ENCODE data around the gene TOR1A. TPM values are rescaled to one million over a fixed set of nuclear protein-coding genes. Genes with fewer than 3 reads are reported as not detected.

TOR1A gene
- total RNA-seq, 1 donor from 2014 or later = 12.0 TPM

DNA sequence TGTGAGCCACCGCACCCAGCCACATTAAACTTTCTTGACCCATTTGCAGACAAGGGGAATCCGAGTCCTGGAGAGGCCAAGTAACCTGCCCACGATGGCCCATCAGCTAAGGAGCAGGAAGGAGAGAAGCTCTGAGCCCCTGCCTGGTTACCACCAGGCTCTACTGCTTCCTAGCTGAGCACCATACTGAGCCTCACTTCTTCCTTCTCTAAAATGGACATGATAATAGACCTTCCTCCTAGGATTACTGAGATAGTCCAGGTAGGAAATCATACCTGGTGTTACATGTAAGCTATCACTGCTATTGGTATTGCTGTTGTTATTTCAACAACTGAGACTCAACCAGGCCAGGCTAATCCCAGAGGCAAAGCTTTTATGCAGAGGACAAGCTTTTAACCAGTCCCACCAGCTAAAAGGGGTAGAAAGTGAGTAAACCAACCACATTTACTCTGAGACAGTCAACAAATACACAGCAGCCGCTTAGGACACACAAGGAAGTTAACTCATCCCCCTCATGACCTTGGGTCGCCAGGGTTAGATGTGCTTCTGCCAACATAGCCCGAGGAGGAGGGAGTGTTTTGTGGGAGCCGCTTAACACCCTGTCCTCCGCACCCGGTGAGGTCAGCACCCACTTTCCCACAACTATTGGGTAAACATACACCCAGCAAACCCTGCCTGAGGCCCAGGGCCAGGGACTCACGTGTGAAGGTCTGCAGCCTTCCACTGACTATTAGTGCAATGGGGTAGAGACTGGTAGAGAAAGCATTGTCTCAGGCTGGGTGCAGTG lies 50.5 kb downstream of the TOR1A start:
- peak; percentile 54 for DNase-seq
- intact Hi-C loops (cut with DNase I) = no loop called here
- ATAC-seq (ENCODE audit: poor library complexity) = no peak

DNA sequence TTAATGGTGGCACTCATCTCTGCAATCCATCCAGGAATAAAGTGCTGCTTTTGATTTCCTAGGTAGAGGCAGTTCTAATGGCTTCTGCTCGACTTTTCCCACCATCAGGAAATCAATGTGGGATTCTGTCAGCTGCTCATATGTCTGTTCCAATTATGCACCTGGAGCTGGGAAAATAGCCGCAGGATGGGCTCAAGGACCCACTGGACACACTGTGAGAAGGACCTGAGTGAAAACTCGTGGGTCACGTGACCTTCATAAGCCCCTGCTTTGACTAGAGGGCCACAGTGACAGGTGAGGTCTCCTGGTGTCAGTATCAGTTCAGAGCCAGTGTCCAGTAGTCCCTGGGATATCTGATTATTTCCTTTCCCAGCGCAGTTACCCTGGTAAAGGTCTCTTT lies 53.2 kb downstream of the TOR1A start:
- ATAC-seq (ENCODE audit: poor library complexity) = no peak
- DNase-seq = no peak
- intact Hi-C loops (cut with DNase I) = no loop called here

- ATAC-seq (ENCODE audit: poor library complexity) = no peak
Observed at GRCh38 chr9:129769669-129770068, 54.3 kb downstream of the TOR1A start.

DNA sequence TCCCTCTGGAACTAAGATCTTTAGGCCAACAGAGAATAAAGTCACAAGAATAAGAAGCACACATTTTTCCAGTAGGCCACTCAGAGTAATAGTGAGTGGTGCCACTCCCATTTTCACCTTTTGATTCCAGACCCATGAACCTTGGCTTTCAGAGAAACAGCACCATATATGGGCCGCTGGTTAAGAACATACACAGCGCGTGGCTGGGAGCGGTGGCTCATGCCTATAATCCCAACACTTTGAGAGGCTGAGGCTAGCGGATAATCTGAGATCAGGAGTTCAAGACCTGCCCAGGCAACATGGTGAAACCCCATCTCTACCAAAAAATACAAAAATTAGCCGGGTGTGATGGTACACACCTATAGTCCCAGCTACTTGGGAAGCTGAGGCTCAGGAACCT lies 55.5 kb downstream of the TOR1A start:
- intact Hi-C loops (cut with DNase I) = no loop called here
- DNase-seq = no peak
- ATAC-seq (ENCODE audit: poor library complexity) = no peak

More at GRCh38 chr9:129769669-129770068, 54.3 kb downstream of the TOR1A start:
- DNase-seq = no peak
- intact Hi-C loops (cut with DNase I) = no loop called here

- intact Hi-C loops (cut with DNase I) = no loop called here
- ATAC-seq (ENCODE audit: poor library complexity) (no peak), DNase-seq (no peak)
Observed at GRCh38 chr9:129765764-129766317, 58.1 kb downstream of the TOR1A start.

GRCh38 chr9:129762985-129763926 lies 60.7 kb downstream of the TOR1A start:
- intact Hi-C loops (cut with DNase I) = no loop called here
- ATAC-seq (ENCODE audit: poor library complexity) (peak; percentile 68), DNase-seq (no peak)

Small RNAs within 50 kb of the gene (microRNA-seq; reads per million reads assigned to microRNA genes)
- gene MIR6855 = not detected

Other genes with a start within 250 kb of the TOR1A start
- gene C9orf50, start 203.0 kb downstream of the TOR1A start, total RNA-seq = not detected
- 66.7 TPM for gene NTMT1, start 198.0 kb downstream of the TOR1A start, total RNA-seq
- 7.9 TPM for gene ASB6, start 182.0 kb downstream of the TOR1A start, total RNA-seq
- gene PRRX2, start 158.5 kb downstream of the TOR1A start, total RNA-seq = 0.89 TPM
- 4.5 TPM for gene PTGES, start 71.1 kb downstream of the TOR1A start, total RNA-seq
- 10.0 TPM for gene TOR1B, start 21.0 kb downstream of the TOR1A start, total RNA-seq
- 31.4 TPM for gene C9orf78, start 11.1 kb upstream of the TOR1A start, total RNA-seq
- 10.4 TPM for gene USP20, start 11.3 kb upstream of the TOR1A start, total RNA-seq
- 21.5 TPM for gene FNBP1, start 219.1 kb upstream of the TOR1A start, total RNA-seq
- 20.4 TPM for gene GPR107, start 229.8 kb upstream of the TOR1A start, total RNA-seq

Measured in Right ventricle myocardium superior (tissue), 1 donor.